ENCODE results near the gene IRF2. TPM values are rescaled to one million over a fixed set of nuclear protein-coding genes. Genes with fewer than 3 reads are reported as not detected.

The IRF2 gene
- total RNA-seq, 1 donor from 2014 or later = 27.6 TPM

- H3K9me3 Mint-ChIP-seq (ENCODE audit: unreplicated experiment) = no peaks in the 10 kb centered on the region
- DNase-seq (ENCODE audit: low spot score) = no peak
- peaks cover 46% of the 10 kb centered on the region for H3K36me3 Mint-ChIP-seq (ENCODE audit: low read depth, unreplicated experiment)
- H3K27ac Mint-ChIP-seq (ENCODE audit: unreplicated experiment) = no peak overlapping the region
- TF ChIP-seq CTCF (IDR thresholded peaks at IDR 0.05; ENCODE audit: unreplicated experiment) = no peak
- H3K4me3 Mint-ChIP-seq (ENCODE audit: unreplicated experiment) = no peak overlapping the region
- peaks cover 22% of the 10 kb centered on the region for H3K4me1 Mint-ChIP-seq (ENCODE audit: unreplicated experiment)
- H3K27me3 Mint-ChIP-seq (ENCODE audit: unreplicated experiment) = no peaks in the 10 kb centered on the region
Measured at GRCh38 chr4:184416913-184417734, 57.2 kb downstream of the IRF2 start.

GRCh38 chr4:184415071-184415470, 59.3 kb downstream of the IRF2 start:
- H3K36me3 Mint-ChIP-seq (ENCODE audit: low read depth, unreplicated experiment) = peaks cover 40% of the 10 kb centered on the region
- no peak for DNase-seq (ENCODE audit: low spot score)
- no peaks in the 10 kb centered on the region for H3K9me3 Mint-ChIP-seq (ENCODE audit: unreplicated experiment)
- no peak overlapping the region for H3K27ac Mint-ChIP-seq (ENCODE audit: unreplicated experiment)
- peak overlapping the region; percentile 54 for H3K4me3 Mint-ChIP-seq (ENCODE audit: unreplicated experiment)
- peaks cover 3% of the 10 kb centered on the region for H3K27me3 Mint-ChIP-seq (ENCODE audit: unreplicated experiment)
- no peak for TF ChIP-seq CTCF (IDR thresholded peaks at IDR 0.05; ENCODE audit: unreplicated experiment)
- H3K4me1 Mint-ChIP-seq (ENCODE audit: unreplicated experiment) = peaks cover 32% of the 10 kb centered on the region

- H3K27me3 Mint-ChIP-seq (ENCODE audit: unreplicated experiment) = peaks cover 7% of the 10 kb centered on the region
- no peak for TF ChIP-seq CTCF (IDR thresholded peaks at IDR 0.05; ENCODE audit: unreplicated experiment)
- H3K27ac Mint-ChIP-seq (ENCODE audit: unreplicated experiment) = peak overlapping the region; percentile 78
- H3K9me3 Mint-ChIP-seq (ENCODE audit: unreplicated experiment) = no peaks in the 10 kb centered on the region
- DNase-seq (ENCODE audit: low spot score) = no peak
- peaks cover 48% of the 10 kb centered on the region for H3K4me1 Mint-ChIP-seq (ENCODE audit: unreplicated experiment)
- peak overlapping the region; percentile 29 for H3K4me3 Mint-ChIP-seq (ENCODE audit: unreplicated experiment)
- peaks cover 48% of the 10 kb centered on the region for H3K36me3 Mint-ChIP-seq (ENCODE audit: low read depth, unreplicated experiment)
Measured at GRCh38 chr4:184413261-184414046, 60.9 kb downstream of the IRF2 start.

DNA sequence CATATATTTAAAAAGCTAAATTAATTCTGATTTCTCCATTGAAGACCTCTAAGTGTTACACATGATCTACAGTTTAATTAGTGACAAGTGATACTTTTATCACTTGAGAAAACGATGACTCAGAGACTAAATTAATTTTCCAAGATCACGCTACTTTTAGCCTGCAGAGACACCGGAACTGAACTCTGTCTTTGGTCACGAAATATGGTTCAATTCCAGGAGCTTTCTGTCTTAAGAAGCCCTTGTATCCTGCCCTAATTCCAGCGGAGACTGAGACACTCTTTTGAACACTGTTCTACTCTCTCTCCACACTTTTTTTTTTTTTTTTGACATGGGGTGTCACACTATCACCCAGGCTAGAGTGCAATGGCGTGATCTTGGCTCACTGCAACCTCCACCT, 63.6 kb downstream of the IRF2 start:
- TF ChIP-seq CTCF (IDR thresholded peaks at IDR 0.05; ENCODE audit: unreplicated experiment) = no peak
- Mint-ChIP-seq H3K9me3 (ENCODE audit: unreplicated experiment) (no peaks in the 10 kb centered on the region), H3K4me1 (ENCODE audit: unreplicated experiment) (peaks cover 58% of the 10 kb centered on the region), H3K27ac (ENCODE audit: unreplicated experiment) (peak overlapping the region; percentile 94), H3K4me3 (ENCODE audit: unreplicated experiment) (no peak overlapping the region), H3K36me3 (ENCODE audit: low read depth, unreplicated experiment) (peaks cover 58% of the 10 kb centered on the region), H3K27me3 (ENCODE audit: unreplicated experiment) (peaks cover 7% of the 10 kb centered on the region)
- no peak for DNase-seq (ENCODE audit: low spot score)
